Measurements from ENCODE around the gene GOLGA6L25. TPM values are rescaled to one million over a fixed set of nuclear protein-coding genes. Genes with fewer than 3 reads are reported as not detected.
"Not testable (repeated sequence)": the region's sequence is repeated elsewhere in the genome, so short reads cannot be mapped to it uniquely, and the experiment has no call there.

Gene GOLGA6L25
- total RNA-seq, 1 donor from 2014 or later = not detected

GRCh38 chr15:28598209-28598608 lies 44.8 kb downstream of the GOLGA6L25 start:
- not testable (repeated sequence) for H3K4me1 Mint-ChIP-seq (ENCODE audit: low read depth, unreplicated experiment); DNase-seq; H3K27me3 Mint-ChIP-seq (ENCODE audit: unreplicated experiment); H3K27ac Mint-ChIP-seq (ENCODE audit: unreplicated experiment); H3K36me3 Mint-ChIP-seq (ENCODE audit: unreplicated experiment); H3K4me3 Mint-ChIP-seq (ENCODE audit: unreplicated experiment); H3K9me3 Mint-ChIP-seq (ENCODE audit: unreplicated experiment)

DNA sequence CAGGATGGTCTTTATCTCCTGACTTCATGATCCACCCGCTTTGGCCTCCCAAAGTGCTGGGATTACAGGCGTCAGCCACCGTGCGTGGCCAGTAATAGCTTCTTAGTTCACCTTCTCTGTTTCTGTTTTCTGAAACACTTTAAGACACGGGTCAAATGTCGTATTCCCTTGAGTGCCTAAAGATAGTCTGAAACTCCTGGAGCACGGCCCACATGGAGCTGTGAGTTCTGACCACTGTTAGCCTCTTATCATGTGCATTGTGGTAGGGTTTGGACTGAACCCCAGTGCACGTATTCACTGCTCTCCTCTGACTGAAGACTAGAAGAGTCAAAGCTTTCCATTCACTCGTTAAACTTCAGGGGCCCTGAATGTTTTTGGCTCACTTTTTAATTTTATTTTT lies 48.8 kb downstream of the GOLGA6L25 start:
- DNase-seq; H3K4me1 Mint-ChIP-seq (ENCODE audit: low read depth, unreplicated experiment); H3K4me3 Mint-ChIP-seq (ENCODE audit: unreplicated experiment); H3K27me3 Mint-ChIP-seq (ENCODE audit: unreplicated experiment); H3K27ac Mint-ChIP-seq (ENCODE audit: unreplicated experiment); H3K36me3 Mint-ChIP-seq (ENCODE audit: unreplicated experiment); H3K9me3 Mint-ChIP-seq (ENCODE audit: unreplicated experiment): not testable (repeated sequence)

Other genes with a start within 250 kb of the GOLGA6L25 start
- gene HERC2, start 231.4 kb upstream of the GOLGA6L25 start, total RNA-seq (ENCODE audit: unreplicated experiment) = 111 TPM
- gene GOLGA6L24, start 195.5 kb upstream of the GOLGA6L25 start, total RNA-seq (ENCODE audit: unreplicated experiment) = not detected
- not detected for gene GOLGA8F, start 174.9 kb upstream of the GOLGA6L25 start, total RNA-seq (ENCODE audit: unreplicated experiment)
- not detected for gene GOLGA8G, start 20.6 kb upstream of the GOLGA6L25 start, total RNA-seq (ENCODE audit: unreplicated experiment)
- not detected for gene GOLGA8M, start 158.9 kb downstream of the GOLGA6L25 start, total RNA-seq (ENCODE audit: unreplicated experiment)

Data from glutamatergic neuron (in vitro differentiated cells).